Endothelial cell (in vitro differentiated cells): ENCODE data around the gene CFAP77. TPM values are rescaled to one million over a fixed set of nuclear protein-coding genes. Genes with fewer than 3 reads are reported as not detected.
A peak's percentile ranks its signal among the peaks of the same experiment; 100 is the strongest.

Experiments used
- DNase-seq: peaks from one replicate; pipeline ENCODE4 v3.0.0; 2021; ENCODE audit warnings: low spot score
- H3K27ac Mint-ChIP-seq: one replicate; pipeline ENCODE4 v1.8.0; 2021; ENCODE audit warnings: mixed read lengths, inconsistent platforms; ENCODE audit not compliant: unreplicated experiment
- H3K27me3 Mint-ChIP-seq: one replicate; pipeline ENCODE4 v1.8.0; 2021; ENCODE audit warnings: mild to moderate bottlenecking, moderate library complexity, mixed read lengths, inconsistent platforms; ENCODE audit not compliant: unreplicated experiment
- H3K36me3 Mint-ChIP-seq: one replicate; pipeline ENCODE4 v1.8.0; 2021; ENCODE audit warnings: mild to moderate bottlenecking, low read depth, mixed read lengths, inconsistent platforms; ENCODE audit not compliant: unreplicated experiment
- H3K4me1 Mint-ChIP-seq: one replicate; pipeline ENCODE4 v1.8.0; 2021; ENCODE audit warnings: mild to moderate bottlenecking, mixed read lengths, inconsistent platforms; ENCODE audit not compliant: unreplicated experiment
- H3K4me3 Mint-ChIP-seq: one replicate; pipeline ENCODE4 v1.8.0; 2021; ENCODE audit warnings: mild to moderate bottlenecking, mixed read lengths, inconsistent platforms; ENCODE audit not compliant: unreplicated experiment
- H3K9me3 Mint-ChIP-seq: one replicate; pipeline ENCODE4 v1.8.0; 2021; ENCODE audit warnings: mixed read lengths, inconsistent platforms; ENCODE audit not compliant: unreplicated experiment
- total RNA-seq: library from RNA; stranded (reverse); fragmentation: NEBNext Ultra II Directional; extraction: Animal tissue kit (Norgen Biotek cat#: 25700); gene quantifications from one replicate; pipeline ENCODE4 v1.2.1, GENCODE V29; 2021; ENCODE audit not compliant: unreplicated experiment
- TF ChIP-seq, protein P1 (sequence below): fragments of 200-600 bp; sonication (generic); IDR thresholded peaks from one replicate; pipeline ENCODE4 v1.5.0; 2021; ENCODE audit warnings: antibody characterized with exemption; ENCODE audit not compliant: unreplicated experiment

Gene CFAP77
- total RNA-seq, 1 donor from 2014 or later: 3.7 TPM

DNA sequence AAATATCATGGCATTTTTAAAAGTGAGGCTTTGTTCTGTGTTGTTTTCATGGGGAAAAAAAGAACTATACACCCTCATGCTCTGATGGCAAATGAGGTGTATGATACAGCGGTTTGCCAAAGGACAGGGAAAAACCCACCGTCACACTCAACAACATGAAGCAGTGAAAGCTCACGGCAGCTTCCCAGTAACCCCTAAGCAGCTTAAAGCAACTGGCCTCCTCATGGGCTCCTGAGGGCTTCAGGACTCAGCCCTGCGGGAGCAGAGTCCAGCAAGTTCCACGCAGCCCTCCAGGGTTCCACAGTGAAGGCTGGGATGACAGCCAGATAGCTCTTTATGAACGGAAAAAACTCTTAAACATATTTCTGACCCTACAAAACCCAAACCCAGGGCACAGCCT lies 185.3 kb downstream of the CFAP77 start:
- peaks cover 9% of the 10 kb centered on the region for H3K27me3 Mint-ChIP-seq
- no peaks in the 10 kb centered on the region for H3K9me3 Mint-ChIP-seq
- no peak for DNase-seq
- H3K4me1 Mint-ChIP-seq: peaks cover 57% of the 10 kb centered on the region
- TF ChIP-seq, protein P1, sequence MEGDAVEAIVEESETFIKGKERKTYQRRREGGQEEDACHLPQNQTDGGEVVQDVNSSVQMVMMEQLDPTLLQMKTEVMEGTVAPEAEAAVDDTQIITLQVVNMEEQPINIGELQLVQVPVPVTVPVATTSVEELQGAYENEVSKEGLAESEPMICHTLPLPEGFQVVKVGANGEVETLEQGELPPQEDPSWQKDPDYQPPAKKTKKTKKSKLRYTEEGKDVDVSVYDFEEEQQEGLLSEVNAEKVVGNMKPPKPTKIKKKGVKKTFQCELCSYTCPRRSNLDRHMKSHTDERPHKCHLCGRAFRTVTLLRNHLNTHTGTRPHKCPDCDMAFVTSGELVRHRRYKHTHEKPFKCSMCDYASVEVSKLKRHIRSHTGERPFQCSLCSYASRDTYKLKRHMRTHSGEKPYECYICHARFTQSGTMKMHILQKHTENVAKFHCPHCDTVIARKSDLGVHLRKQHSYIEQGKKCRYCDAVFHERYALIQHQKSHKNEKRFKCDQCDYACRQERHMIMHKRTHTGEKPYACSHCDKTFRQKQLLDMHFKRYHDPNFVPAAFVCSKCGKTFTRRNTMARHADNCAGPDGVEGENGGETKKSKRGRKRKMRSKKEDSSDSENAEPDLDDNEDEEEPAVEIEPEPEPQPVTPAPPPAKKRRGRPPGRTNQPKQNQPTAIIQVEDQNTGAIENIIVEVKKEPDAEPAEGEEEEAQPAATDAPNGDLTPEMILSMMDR: no peak
- H3K36me3 Mint-ChIP-seq: peaks cover 21% of the 10 kb centered on the region
- H3K4me3 Mint-ChIP-seq: no peak overlapping the region
- H3K27ac Mint-ChIP-seq: peak overlapping the region; percentile 79

DNA sequence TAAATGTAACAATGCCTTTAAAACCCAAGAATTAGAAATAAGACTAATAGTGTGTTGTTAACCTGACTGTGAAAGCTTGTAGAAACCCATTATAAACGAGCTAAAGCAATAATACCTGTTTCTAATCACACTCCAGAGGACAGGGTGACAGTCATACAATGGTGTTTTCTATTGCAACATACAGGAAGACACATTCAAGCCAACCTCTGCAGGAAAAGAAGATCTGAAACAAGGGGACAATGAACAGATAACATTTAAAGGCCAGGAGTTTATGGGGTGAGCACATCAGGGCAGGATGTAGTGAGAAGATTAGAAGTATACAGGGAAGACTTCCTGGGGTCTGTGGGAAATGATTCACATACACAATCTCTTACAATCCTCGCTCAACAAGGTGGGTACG lies 186.2 kb downstream of the CFAP77 start:
- peaks cover 52% of the 10 kb centered on the region for H3K4me1 Mint-ChIP-seq
- H3K27ac Mint-ChIP-seq: peak overlapping the region; percentile 79
- DNase-seq: no peak
- TF ChIP-seq, protein P1: no peak
- peaks cover 4% of the 10 kb centered on the region for H3K27me3 Mint-ChIP-seq
- H3K4me3 Mint-ChIP-seq: peak overlapping the region; percentile 62
- H3K9me3 Mint-ChIP-seq: no peaks in the 10 kb centered on the region
- peaks cover 29% of the 10 kb centered on the region for H3K36me3 Mint-ChIP-seq

DNA sequence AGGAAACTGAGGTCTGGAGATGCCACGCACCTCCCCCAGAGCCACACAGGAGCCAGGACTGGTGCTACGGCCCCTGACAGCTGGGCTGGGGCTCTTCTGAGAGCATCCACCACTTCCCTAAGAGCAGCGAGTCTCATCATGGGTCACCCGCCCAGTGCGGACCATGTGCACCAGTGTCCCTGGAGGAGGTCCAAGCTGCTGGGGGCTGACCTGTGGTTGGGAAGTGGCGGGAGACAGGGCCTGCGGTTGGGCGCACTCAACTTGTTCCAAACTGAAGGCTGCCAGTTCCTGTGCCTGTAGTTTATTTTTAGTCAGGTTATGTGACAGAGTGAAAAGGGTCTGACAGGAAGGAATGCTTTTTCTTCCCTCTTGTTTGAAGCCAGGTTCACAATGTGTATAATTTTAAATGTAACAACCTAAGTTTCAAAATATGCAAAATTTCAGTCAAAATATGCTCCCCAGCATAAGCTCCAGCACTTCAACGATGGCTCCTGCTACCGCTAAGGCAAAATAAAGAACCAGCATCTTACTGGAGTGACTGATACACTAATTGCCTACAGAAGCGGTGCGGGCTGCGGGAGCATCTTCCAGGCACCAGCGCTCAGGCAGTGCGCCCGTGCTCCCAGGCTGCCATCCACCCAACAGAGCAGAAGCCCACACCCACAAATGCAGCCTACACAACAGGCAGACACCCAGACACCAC lies 187.2 kb downstream of the CFAP77 start:
- Mint-ChIP-seq H3K36me3 (peaks cover 32% of the 10 kb centered on the region), H3K27me3 (peaks cover 7% of the 10 kb centered on the region), H3K4me1 (peaks cover 51% of the 10 kb centered on the region)

DNA sequence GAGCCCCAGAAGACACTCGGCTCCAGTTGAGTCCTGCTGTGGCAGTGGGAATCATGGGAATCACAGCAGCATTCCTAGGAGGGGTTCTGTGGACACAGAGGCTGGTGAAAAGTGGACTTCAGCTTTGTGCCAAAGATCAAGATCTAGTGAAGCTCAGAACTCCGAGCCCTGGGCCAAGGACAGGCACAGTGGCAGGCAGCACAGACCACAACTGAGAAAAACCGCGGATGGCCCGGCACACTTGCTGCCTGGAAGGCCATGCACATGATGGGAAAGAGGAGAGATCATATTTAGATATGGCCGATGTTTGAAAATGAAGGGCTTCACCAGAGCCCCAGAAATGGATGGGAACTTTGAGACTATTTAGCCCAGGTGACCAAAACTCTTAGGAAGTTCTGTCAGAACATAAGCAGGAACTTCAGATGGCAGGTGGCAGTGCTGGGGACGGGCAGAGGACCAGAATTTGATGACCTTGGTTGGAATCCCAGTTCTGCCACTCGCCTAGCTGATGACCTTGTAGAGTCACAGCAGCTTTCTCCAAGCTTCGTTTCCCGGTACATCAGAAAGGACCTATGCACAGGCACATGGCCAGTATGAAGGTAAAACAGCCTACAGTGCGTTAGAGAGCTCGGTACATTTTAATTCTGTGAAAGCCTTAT lies 190.4 kb downstream of the CFAP77 start:
- no peak for DNase-seq

More for the DNA sequence above, 187.2 kb downstream of the CFAP77 start:
- no peaks in the 10 kb centered on the region for H3K9me3 Mint-ChIP-seq
- no peak overlapping the region for H3K27ac Mint-ChIP-seq
- no peak for DNase-seq
- TF ChIP-seq, protein P1: no peak
- H3K4me3 Mint-ChIP-seq: no peak overlapping the region

More for the DNA sequence above, 190.4 kb downstream of the CFAP77 start:
- Mint-ChIP-seq H3K9me3 (no peaks in the 10 kb centered on the region), H3K4me1 (peaks cover 71% of the 10 kb centered on the region), H3K27me3 (peaks cover 7% of the 10 kb centered on the region), H3K4me3 (no peak overlapping the region), H3K27ac (no peak overlapping the region), H3K36me3 (peaks cover 32% of the 10 kb centered on the region)
- TF ChIP-seq, protein P1: no peak
